ENCODE measurements around the gene SLX1A. TPM values are rescaled to one million over a fixed set of nuclear protein-coding genes. Genes with fewer than 3 reads are reported as not detected.

Gene SLX1A
- total RNA-seq, 4 donors from 2014 or later, result 26.2 to 73.3 (median 63.7) TPM

- Histone ChIP-seq H3K4me3 (replicated peaks in 1 of 3) (no peak overlapping the region), H3K36me3 (no peaks in the 10 kb centered on the region), H3K9me3 (no peaks in the 10 kb centered on the region), H3K27ac (no peak overlapping the region), H3K4me1 (peaks cover 7 to 10% of the 10 kb centered on the region in 2 donors), H3K27me3 (no peaks in the 10 kb centered on the region)
- WGBS, 2 donors, result 27 to 43% methylated on average over 12 to 16 of the region's 24 CpGs
- intact Hi-C loops (cut with DNase I), result no loop called here
- TF ChIP-seq POLR2A (IDR thresholded peaks at IDR 0.05) (no peak), CTCF (IDR thresholded peaks at IDR 0.05) (no peak)
- peak; percentile 11 to 17 for DNase-seq
These were observed 9.4 kb upstream of the SLX1A start for GRCh38 chr16:30184096-30184890.

- 88 to 89% methylated on average over 7 to 12 of the region's 13 CpGs for WGBS, 2 donors
These were observed 8.6 kb upstream of the SLX1A start for GRCh38 chr16:30184891-30185682.

GRCh38 chr16:30185683-30186421 lies 7.8 kb upstream of the SLX1A start:
- Histone ChIP-seq H3K4me1 (peaks cover 7 to 10% of the 10 kb centered on the region in 2 donors), H3K27ac (no peak overlapping the region), H3K27me3 (no peaks in the 10 kb centered on the region), H3K4me3 (replicated peaks in 1 of 3) (no peak overlapping the region), H3K9me3 (no peaks in the 10 kb centered on the region), H3K36me3 (no peaks in the 10 kb centered on the region)
- 85 to 86% methylated on average over 7 to 8 of the region's 15 CpGs for WGBS, 2 donors
- intact Hi-C loops (cut with DNase I), result no loop called here
- TF ChIP-seq CTCF (IDR thresholded peaks at IDR 0.05) (no peak), POLR2A (IDR thresholded peaks at IDR 0.05) (no peak)
- DNase-seq, result peak; percentile 22 to 35

More at GRCh38 chr16:30184891-30185682, 8.6 kb upstream of the SLX1A start:
- H3K4me3 ChIP-seq (replicated peaks in 1 of 3), result no peak overlapping the region
- DNase-seq, result no peak
- no peaks in the 10 kb centered on the region for H3K9me3 ChIP-seq
- H3K27me3 ChIP-seq, result no peaks in the 10 kb centered on the region
- peaks cover 7 to 10% of the 10 kb centered on the region in 2 donors for H3K4me1 ChIP-seq
- intact Hi-C loops (cut with DNase I), result no loop called here
- no peaks in the 10 kb centered on the region for H3K36me3 ChIP-seq
- no peak overlapping the region for H3K27ac ChIP-seq
- TF ChIP-seq POLR2A (IDR thresholded peaks at IDR 0.05) (no peak), CTCF (IDR thresholded peaks at IDR 0.05) (no peak)

- Histone ChIP-seq H3K36me3 (no peaks in the 10 kb centered on the region), H3K4me1 (peaks cover 7 to 10% of the 10 kb centered on the region in 2 donors), H3K27me3 (no peaks in the 10 kb centered on the region), H3K4me3 (replicated peaks in 1 of 3) (no peak overlapping the region), H3K27ac (no peak overlapping the region), H3K9me3 (no peaks in the 10 kb centered on the region)
- TF ChIP-seq CTCF (IDR thresholded peaks at IDR 0.05) (no peak), POLR2A (IDR thresholded peaks at IDR 0.05) (no peak)
- no peak for DNase-seq
- intact Hi-C loops (cut with DNase I), result no loop called here
- WGBS, 2 donors, result 80 to 95% methylated on average over 9 of the region's 9 CpGs
These were observed 7.3 kb upstream of the SLX1A start for GRCh38 chr16:30186444-30186781.

Data from thyroid gland (tissue), 4 donors.